GM12801 (cell line): ENCODE results near the gene TRMT2A.

Source experiments
- CTCF ChIP-seq: IDR thresholded peaks from one replicate; pipeline ENCODE4 v1.5.1; 2011; ENCODE audit warnings: control low read depth; ENCODE audit not compliant: insufficient read length; ENCODE audit errors: extremely low read depth

The TRMT2A gene

DNA sequence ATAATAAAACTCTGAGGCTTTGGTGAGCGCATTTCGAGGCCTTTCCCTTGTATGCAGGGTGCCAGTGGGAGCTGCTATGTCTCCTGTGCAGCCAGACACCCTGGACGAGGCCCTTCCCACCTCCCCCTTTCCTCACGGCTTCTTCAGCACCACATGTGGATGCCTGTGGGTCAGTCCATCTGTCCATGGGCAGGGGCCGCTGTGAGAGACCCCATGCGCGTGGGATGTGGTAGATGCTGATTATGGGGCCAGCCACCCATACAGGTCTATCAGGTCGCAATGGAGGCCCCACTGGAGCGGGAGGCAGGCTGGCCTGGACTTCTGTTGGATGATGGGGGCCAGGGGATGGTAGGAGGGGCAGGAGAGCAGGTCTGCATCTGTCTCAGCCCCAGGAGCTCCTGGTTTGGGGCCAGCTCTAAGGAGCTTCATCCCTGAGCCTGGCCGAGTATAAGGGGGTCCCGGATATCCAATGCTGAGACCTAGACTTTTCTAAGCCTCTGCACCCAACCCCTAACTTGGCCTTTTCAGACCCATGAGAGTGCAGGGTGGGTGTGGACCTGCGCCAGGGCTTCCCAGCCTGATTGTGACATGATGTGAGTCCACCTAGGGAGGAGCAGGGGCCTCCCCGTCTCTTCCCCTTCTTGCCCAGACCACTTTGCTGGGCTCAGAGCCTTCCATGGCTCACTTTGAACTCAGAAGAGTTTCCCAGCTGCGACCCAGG lies 51.0 kb downstream of the TRMT2A start:
- no peak for TF ChIP-seq CTCF

GRCh38 chr22:20064545-20065262 lies 52.3 kb downstream of the TRMT2A start:
- no peak for TF ChIP-seq CTCF

GRCh38 chr22:20064140-20064480 lies 52.9 kb downstream of the TRMT2A start:
- TF ChIP-seq CTCF = no peak

DNA sequence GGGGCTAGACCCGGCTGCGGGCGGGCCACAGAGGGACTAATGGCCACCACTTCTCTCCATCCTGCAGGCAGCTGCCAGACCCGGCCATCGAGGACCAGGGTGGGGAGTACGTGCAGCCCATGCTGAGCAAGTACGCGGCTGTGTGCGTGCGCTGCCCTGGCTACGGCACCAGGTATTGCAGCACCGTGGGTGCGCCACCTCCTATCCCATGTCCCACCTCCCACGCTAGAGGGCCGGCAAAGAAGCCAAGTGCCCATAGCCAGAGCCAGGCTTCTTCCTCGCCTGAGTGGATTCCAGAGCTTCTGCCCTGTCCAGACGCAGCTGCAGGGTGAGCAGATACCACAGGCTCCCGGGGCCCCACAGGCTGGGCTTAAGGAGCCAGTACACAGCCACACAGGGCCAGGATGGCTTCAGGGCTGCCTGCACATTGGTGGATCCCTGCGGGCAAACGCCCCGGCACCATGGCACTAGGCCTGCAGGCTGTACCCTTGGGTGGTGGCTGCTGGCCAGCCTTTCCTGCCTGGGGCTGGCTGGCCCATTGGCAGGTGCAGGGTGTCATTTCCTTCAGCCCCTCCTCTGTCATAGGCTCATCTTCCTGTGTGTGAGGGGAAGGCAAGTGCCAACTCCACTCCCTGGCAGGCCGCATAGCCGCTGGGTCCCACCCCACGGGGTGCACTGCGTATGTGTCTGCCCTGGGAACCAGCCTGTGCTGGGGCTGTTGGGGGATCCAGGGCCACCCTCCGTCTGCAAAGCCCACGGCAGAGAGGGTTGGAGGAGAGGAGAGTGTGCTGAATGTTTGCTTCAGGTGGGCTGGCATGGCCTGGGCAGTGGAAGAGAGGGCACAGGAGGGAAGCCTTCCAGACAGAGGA lies 53.5 kb downstream of the TRMT2A start:
- TF ChIP-seq CTCF = no peak

GRCh38 chr22:20062766-20063083 lies 54.3 kb downstream of the TRMT2A start:
- no peak for TF ChIP-seq CTCF

DNA sequence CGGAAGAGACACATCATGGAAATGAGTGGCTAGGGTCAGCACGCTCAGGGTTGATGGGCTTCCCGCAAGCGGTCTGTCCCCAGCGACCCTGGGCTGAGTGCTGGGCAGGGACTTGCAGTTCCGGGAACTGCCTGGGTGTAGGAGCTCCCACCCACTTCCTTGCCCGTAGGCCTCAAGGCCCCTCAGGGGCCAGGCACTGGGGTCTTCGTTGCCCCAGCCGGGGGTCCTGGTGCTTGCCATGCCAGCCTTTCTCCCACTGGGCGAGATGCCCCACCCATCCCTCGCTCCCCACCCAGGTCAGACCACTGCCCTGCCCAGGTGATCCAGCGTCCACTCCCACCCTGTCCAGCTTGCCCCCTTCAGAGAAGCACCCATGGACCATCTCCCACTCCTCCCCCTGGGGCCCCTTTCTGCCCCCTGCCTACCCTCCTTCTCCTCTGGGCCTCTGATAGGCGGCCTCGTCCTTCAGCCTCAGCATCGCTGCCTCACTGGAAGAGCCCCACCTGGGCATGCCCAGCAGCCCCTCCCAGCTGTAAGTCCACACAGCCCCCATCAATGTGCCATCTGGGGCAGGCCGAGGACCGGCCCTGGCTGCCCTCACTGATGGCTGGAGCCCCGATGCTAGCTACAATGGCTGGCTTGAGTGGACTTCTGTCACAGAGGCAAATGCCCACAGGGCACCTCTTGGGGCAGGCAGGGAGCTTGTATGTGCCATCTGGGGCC lies 54.8 kb downstream of the TRMT2A start:
- no peak for TF ChIP-seq CTCF
